B cell (primary cell): ENCODE results near the gene TEX101.

ENCODE experiments used
- EZH2 ChIP-seq: IDR thresholded peaks from 2 replicates; pipeline ENCODE4 v1.6.1; 2012; ENCODE audit warnings: borderline replicate concordance, low read depth, mild to moderate bottlenecking, moderate library complexity, low read length; ENCODE audit not compliant: insufficient read depth, poor library complexity, severe bottlenecking
- TF ChIP-seq, protein P1 (sequence below): fragments of 200-600 bp; IDR thresholded peaks from one replicate; pipeline ENCODE4 v1.8.0; 2022; ENCODE audit warnings: antibody characterized with exemption, mild to moderate bottlenecking

DNA sequence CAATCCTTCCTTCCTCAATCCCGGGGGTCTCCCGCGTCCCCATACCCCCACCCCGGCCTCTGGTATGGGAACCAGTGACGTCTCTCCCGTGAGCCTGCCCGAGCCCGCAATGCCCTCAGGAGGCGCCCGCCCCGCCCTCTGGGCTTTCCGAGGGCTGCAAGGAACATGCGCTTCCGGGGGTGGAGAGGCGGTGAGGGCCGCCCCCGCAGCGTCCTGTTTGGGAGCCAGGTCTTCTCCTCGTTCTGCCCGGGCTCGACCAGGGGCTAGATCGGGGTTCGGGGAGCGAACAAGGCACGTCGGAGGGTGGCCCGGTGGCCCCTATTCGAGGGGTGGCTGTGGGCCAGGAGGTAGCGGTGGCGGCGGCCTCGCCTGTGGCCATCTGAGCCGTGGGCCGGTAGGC lies 6.6 kb upstream of the TEX101 start:
- TF ChIP-seq, protein P1, sequence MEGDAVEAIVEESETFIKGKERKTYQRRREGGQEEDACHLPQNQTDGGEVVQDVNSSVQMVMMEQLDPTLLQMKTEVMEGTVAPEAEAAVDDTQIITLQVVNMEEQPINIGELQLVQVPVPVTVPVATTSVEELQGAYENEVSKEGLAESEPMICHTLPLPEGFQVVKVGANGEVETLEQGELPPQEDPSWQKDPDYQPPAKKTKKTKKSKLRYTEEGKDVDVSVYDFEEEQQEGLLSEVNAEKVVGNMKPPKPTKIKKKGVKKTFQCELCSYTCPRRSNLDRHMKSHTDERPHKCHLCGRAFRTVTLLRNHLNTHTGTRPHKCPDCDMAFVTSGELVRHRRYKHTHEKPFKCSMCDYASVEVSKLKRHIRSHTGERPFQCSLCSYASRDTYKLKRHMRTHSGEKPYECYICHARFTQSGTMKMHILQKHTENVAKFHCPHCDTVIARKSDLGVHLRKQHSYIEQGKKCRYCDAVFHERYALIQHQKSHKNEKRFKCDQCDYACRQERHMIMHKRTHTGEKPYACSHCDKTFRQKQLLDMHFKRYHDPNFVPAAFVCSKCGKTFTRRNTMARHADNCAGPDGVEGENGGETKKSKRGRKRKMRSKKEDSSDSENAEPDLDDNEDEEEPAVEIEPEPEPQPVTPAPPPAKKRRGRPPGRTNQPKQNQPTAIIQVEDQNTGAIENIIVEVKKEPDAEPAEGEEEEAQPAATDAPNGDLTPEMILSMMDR, result no peak
- no peak for TF ChIP-seq EZH2
